Lower leg skin (tissue), 4 donors: ENCODE measurements around the gene ADAMTSL2. TPM values are rescaled to one million over a fixed set of nuclear protein-coding genes. Genes with fewer than 3 reads are reported as not detected.

ENCODE experiments used
- DNase-seq, 2 donors: peaks; one replicate each; pipeline ENCODE4 v3.0.0-alpha.2; 2019; ENCODE audit warnings: low spot score in 2 of 2
- H3K4me3 ChIP-seq: fragments of 200-600 bp; sonication (generic); 2 replicates; pipeline ENCODE4 v1.5.1; 2017; ENCODE audit warnings: mild to moderate bottlenecking, low read depth; ENCODE audit not compliant: poor library complexity, severe bottlenecking
- CTCF ChIP-seq, 3 donors: fragments of 450-650 bp; IDR thresholded peaks; one replicate each; pipeline ENCODE4 v1.5.1; 2016; ENCODE audit warnings: antibody characterized with exemption in 3 of 3, mild to moderate bottlenecking in 3 of 3, moderate library complexity in 2 of 3
- POLR2A ChIP-seq, 2 donors: fragments of 450-650 bp; IDR thresholded peaks; one replicate each; pipeline ENCODE4 v1.6.1; 2016 to 2017; ENCODE audit warnings: antibody characterized with exemption in 2 of 2, mild to moderate bottlenecking in 1 of 2, moderate library complexity in 1 of 2
- WGBS, 2 donors: methylation state at CpG; one replicate each; pipeline ENCODE4 v1.1.5; 2018; 5-methylcytosine and 5-hydroxymethylcytosine counted together
- intact Hi-C: fragments of 100-400 bp; cut with DNase I; formaldehyde crosslinking; loops from one replicate; pipeline ENCODE4 v1.15.0; 2023; ENCODE audit warnings: low total_unique reads
- total RNA-seq, 4 donors: library from RNA; depleted of rRNA; stranded (reverse); fragments of >200 nt; gene quantifications; one replicate each; pipeline ENCODE4 v1.1.0, GENCODE V29; 2016

ADAMTSL2 gene
- total RNA-seq, 4 donors from 2014 or later = 0.08 to 1.5 (median 0.32) TPM; not detected in 1

DNA sequence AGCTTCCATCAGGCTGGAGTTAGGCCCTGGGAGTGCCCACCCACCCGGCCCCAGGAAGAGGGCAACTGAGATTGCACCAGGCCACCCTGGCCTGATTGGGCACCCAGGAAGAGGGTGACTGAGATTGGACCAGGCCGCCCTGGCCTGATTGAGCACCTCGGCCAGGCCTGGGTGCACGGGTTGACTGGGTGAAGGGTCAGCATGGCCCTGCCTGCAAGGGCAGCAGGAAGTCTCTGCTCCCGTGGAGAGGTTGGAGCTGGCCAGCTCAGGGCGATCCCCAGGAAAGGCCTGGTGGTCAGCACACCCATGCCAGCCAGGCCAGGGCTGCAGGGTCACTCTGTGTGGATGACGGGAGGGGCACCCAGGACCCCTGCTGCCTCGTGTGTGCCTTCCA is 11.8 kb downstream of the ADAMTSL2 start:
- no peak for TF ChIP-seq POLR2A (IDR thresholded peaks at IDR 0.05)
- no peak for TF ChIP-seq CTCF (IDR thresholded peaks at IDR 0.05)
- 73 to 86% methylated on average over 4 to 7 of the region's 8 CpGs for WGBS, 2 donors
- intact Hi-C loops = no loop called here
- no peak for DNase-seq
- H3K4me3 ChIP-seq = no peak overlapping the region

- 85 to 90% methylated on average over 15 of the region's 15 CpGs for WGBS, 2 donors
- intact Hi-C loops = no loop called here
- TF ChIP-seq CTCF (IDR thresholded peaks at IDR 0.05) (no peak), POLR2A (IDR thresholded peaks at IDR 0.05) (no peak)
- no peak for DNase-seq
- H3K4me3 ChIP-seq = no peak overlapping the region
These were observed 12.6 kb downstream of the ADAMTSL2 start for GRCh38 chr9:133547116-133547515.

DNA sequence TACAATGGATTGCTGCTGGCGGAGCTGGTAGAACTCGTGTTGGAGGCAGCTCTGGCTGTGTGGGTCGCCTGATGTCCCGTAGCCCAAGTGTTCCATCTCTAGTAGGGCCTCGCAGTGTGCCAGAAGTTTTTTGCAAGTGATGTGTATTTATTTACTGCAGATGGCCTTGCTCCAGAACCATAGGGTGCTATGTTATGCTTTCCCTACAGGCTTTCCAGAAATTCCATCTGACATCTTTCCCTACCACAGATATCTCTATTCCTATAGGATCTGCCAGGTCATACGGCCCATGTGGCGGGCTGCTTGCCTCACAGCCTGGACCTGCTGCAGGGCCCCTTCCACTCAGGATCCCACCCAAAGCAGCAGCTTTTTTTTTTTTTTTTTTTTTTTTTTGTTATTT is 16.9 kb downstream of the ADAMTSL2 start:
- H3K4me3 ChIP-seq = no peak overlapping the region
- no peak for TF ChIP-seq POLR2A (IDR thresholded peaks at IDR 0.05)
- no peak for TF ChIP-seq CTCF (IDR thresholded peaks at IDR 0.05)
- WGBS, 2 donors = 72 to 79% methylated on average over 7 of the region's 7 CpGs
- DNase-seq = no peak
- intact Hi-C loops = no loop called here

GRCh38 chr9:133552236-133552635 is 17.7 kb downstream of the ADAMTSL2 start:
- 94 to 98% methylated on average over 8 of the region's 8 CpGs for WGBS, 2 donors
- no peak overlapping the region for H3K4me3 ChIP-seq
- no peak for TF ChIP-seq POLR2A (IDR thresholded peaks at IDR 0.05)
- no peak for TF ChIP-seq CTCF (IDR thresholded peaks at IDR 0.05)
- DNase-seq = no peak
- intact Hi-C loops = no loop called here

- no peak for TF ChIP-seq POLR2A (IDR thresholded peaks at IDR 0.05)
- no peak for TF ChIP-seq CTCF (IDR thresholded peaks at IDR 0.05)
- H3K4me3 ChIP-seq = no peak overlapping the region
- DNase-seq = no peak
- WGBS, 2 donors = 89 to 91% methylated on average over 10 of the region's 10 CpGs
- intact Hi-C loops = no loop called here
These were observed 18.6 kb downstream of the ADAMTSL2 start for GRCh38 chr9:133553123-133553522.

GRCh38 chr9:133553973-133554713 is 19.6 kb downstream of the ADAMTSL2 start:
- no peak for TF ChIP-seq CTCF (IDR thresholded peaks at IDR 0.05)
- TF ChIP-seq POLR2A (IDR thresholded peaks at IDR 0.05) = no peak
- intact Hi-C loops = no loop called here
- no peak overlapping the region for H3K4me3 ChIP-seq
- WGBS, 2 donors = 82 to 83% methylated on average over 26 to 31 of the region's 31 CpGs
- DNase-seq = no peak
